ENCODE measurements around the gene BCOR. TPM values are rescaled to one million over a fixed set of nuclear protein-coding genes. Genes with fewer than 3 reads are reported as not detected.
A peak's percentile ranks its signal among the peaks of the same experiment; 100 is the strongest.

BCOR gene
- total and polyA plus RNA-seq, 2 experiments from 2014 or later, result 9.1 to 17.6 TPM

- Histone ChIP-seq H3K27me3 (replicated peaks; ENCODE audit: insufficient read depth) (no peaks in the 10 kb centered on the region), H3F3A (ENCODE audit: insufficient read depth) (no peaks in the 10 kb centered on the region), H3K4me2 (ENCODE audit: unreplicated experiment) (no peak overlapping the region), H3K79me2 (ENCODE audit: insufficient read depth) (no peaks in the 10 kb centered on the region), H3K9me3 (ENCODE audit: low read depth) (no peaks in the 10 kb centered on the region), H3K9ac (no peak overlapping the region), H2AFZ (no peak overlapping the region), H3K36me3 (ENCODE audit: low read depth) (no peaks in the 10 kb centered on the region), H4K20me1 (ENCODE audit: insufficient read depth) (no peaks in the 10 kb centered on the region), H3K4me3 (no peak overlapping the region), H3K27ac (no peak overlapping the region), H3K4me1 (ENCODE audit: insufficient read depth) (peaks cover 16% of the 10 kb centered on the region; the same call in 1 of the 2 replicates), H3K9me2 (ENCODE audit: insufficient read depth) (no peaks in the 10 kb centered on the region)
- WGBS, 2 experiments (ENCODE audit: low coverage in 1 of 2, low lambda C conversion rate in 2 of 2, missing lambda C conversion rate in 2 of 2), result 41 to 43% methylated on average over 6 of the region's 6 CpGs
- in situ Hi-C loops (cut with MboI), result no loop called here
- TF ChIP-seq EZH2phosphoT487 (IDR thresholded peaks at IDR 0.05; ENCODE audit: insufficient read depth, low read depth) (no peak), EZH2 (IDR thresholded peaks at IDR 0.05; ENCODE audit: insufficient read depth, poor library complexity, severe bottlenecking) (no peak)
- peak; percentile 79 for DNase-seq
Observed at GRCh38 chrX:40130207-40130606, 32.4 kb upstream of the BCOR start.

DNA sequence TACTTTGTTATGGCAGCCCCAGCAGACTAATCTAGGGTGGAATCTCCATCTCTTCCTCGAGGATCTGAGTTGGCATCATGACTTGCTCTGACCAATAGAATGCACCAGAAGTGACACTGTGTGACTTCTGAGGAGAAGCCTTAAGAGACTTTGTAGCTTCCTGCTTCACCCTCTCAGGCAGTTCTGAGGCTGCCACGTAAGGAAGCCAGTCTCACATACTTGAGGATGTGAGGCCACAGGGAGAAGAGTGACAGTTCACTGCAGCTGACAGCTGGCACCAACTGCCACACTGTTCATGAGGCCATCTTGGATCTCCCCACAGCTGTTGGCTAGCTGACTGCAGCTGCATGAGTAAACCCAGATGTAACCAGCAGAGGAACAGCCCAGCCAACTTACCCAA, 29.3 kb upstream of the BCOR start:
- 25 to 28% methylated on average over 2 of the region's 2 CpGs for WGBS, 2 experiments (ENCODE audit: low coverage in 1 of 2, low lambda C conversion rate in 2 of 2, missing lambda C conversion rate in 2 of 2)
- no peak overlapping the region for H3K4me3 ChIP-seq

DNA sequence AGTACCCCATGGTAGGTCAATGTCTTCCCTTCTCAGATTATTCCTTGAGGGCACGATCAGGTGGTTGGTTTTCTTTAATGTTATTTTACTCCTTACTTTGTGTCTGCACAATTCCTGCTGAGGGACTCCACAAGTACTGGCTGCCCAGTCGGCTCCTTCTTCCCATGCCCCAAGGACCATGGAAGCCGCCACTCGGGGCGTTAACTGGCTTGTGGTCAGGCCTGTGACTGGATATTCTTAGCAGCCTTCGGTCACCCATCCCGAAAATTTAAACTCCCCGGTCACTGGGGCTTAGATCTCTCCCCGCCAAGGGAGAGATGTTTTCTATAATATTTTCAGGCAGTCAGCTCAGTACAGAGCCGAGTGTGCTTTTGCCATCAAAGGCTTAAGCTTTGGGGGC, 24.7 kb upstream of the BCOR start:
- no peaks in the 10 kb centered on the region for H3K79me2 ChIP-seq (ENCODE audit: insufficient read depth)
- in situ Hi-C loops (cut with MboI), result no loop called here

More for the DNA sequence above, 29.3 kb upstream of the BCOR start:
- no peaks in the 10 kb centered on the region for H3K9me3 ChIP-seq (ENCODE audit: low read depth)
- H3K27ac ChIP-seq, result 0 out of 2 replicates have a peak overlapping the region, but pooled peaks have one; percentile 15
- no peaks in the 10 kb centered on the region for H3K27me3 ChIP-seq (replicated peaks; ENCODE audit: insufficient read depth)
- no peak overlapping the region for H2AFZ ChIP-seq
- H3K4me2 ChIP-seq (ENCODE audit: unreplicated experiment), result no peak overlapping the region
- no peaks in the 10 kb centered on the region for H3K9me2 ChIP-seq (ENCODE audit: insufficient read depth)
- H3K36me3 ChIP-seq (ENCODE audit: low read depth), result no peaks in the 10 kb centered on the region
- no peak for TF ChIP-seq EZH2phosphoT487 (IDR thresholded peaks at IDR 0.05; ENCODE audit: insufficient read depth, low read depth)
- TF ChIP-seq EZH2 (IDR thresholded peaks at IDR 0.05; ENCODE audit: insufficient read depth, poor library complexity, severe bottlenecking), result no peak
- H3K9ac ChIP-seq, result no peak overlapping the region
- in situ Hi-C loops (cut with MboI), result no loop called here
- H3K4me1 ChIP-seq (ENCODE audit: insufficient read depth), result peaks cover 6% of the 10 kb centered on the region; the same call in 1 of the 2 replicates
- peak; percentile 42 for DNase-seq
- H4K20me1 ChIP-seq (ENCODE audit: insufficient read depth), result no peaks in the 10 kb centered on the region
- H3F3A ChIP-seq (ENCODE audit: insufficient read depth), result no peaks in the 10 kb centered on the region
- H3K79me2 ChIP-seq (ENCODE audit: insufficient read depth), result no peaks in the 10 kb centered on the region

GRCh38 chrX:40121618-40122017, 23.9 kb upstream of the BCOR start:
- in situ Hi-C loops (cut with MboI), result no loop called here
- H3K9me3 ChIP-seq (ENCODE audit: low read depth), result no peaks in the 10 kb centered on the region
- no peak overlapping the region for H2AFZ ChIP-seq
- WGBS, 2 experiments (ENCODE audit: low coverage in 1 of 2, low lambda C conversion rate in 2 of 2, missing lambda C conversion rate in 2 of 2), result 96 to 100% methylated on average over 3 to 5 of the region's 5 CpGs
- no peak for TF ChIP-seq EZH2 (IDR thresholded peaks at IDR 0.05; ENCODE audit: insufficient read depth, poor library complexity, severe bottlenecking)
- no peak for TF ChIP-seq EZH2phosphoT487 (IDR thresholded peaks at IDR 0.05; ENCODE audit: insufficient read depth, low read depth)
- no peaks in the 10 kb centered on the region for H3K9me2 ChIP-seq (ENCODE audit: insufficient read depth)
- no peak for DNase-seq
- H3K4me1 ChIP-seq (ENCODE audit: insufficient read depth), result no peaks in the 10 kb centered on the region
- no peak overlapping the region for H3K9ac ChIP-seq
- no peaks in the 10 kb centered on the region for H3K79me2 ChIP-seq (ENCODE audit: insufficient read depth)
- no peak overlapping the region for H3K27ac ChIP-seq
- H3K36me3 ChIP-seq (ENCODE audit: low read depth), result no peaks in the 10 kb centered on the region
- H3F3A ChIP-seq (ENCODE audit: insufficient read depth), result no peaks in the 10 kb centered on the region
- no peak overlapping the region for H3K4me2 ChIP-seq (ENCODE audit: unreplicated experiment)
- H3K4me3 ChIP-seq, result no peak overlapping the region
- no peaks in the 10 kb centered on the region for H4K20me1 ChIP-seq (ENCODE audit: insufficient read depth)
- H3K27me3 ChIP-seq (replicated peaks; ENCODE audit: insufficient read depth), result no peaks in the 10 kb centered on the region

More for the DNA sequence above, 24.7 kb upstream of the BCOR start:
- no peaks in the 10 kb centered on the region for H3K9me2 ChIP-seq (ENCODE audit: insufficient read depth)
- no peak overlapping the region for H2AFZ ChIP-seq
- H3K9ac ChIP-seq, result no peak overlapping the region
- H3F3A ChIP-seq (ENCODE audit: insufficient read depth), result no peaks in the 10 kb centered on the region
- no peaks in the 10 kb centered on the region for H3K4me1 ChIP-seq (ENCODE audit: insufficient read depth)
- no peaks in the 10 kb centered on the region for H4K20me1 ChIP-seq (ENCODE audit: insufficient read depth)
- no peak for TF ChIP-seq EZH2 (IDR thresholded peaks at IDR 0.05; ENCODE audit: insufficient read depth, poor library complexity, severe bottlenecking)
- no peak for TF ChIP-seq EZH2phosphoT487 (IDR thresholded peaks at IDR 0.05; ENCODE audit: insufficient read depth, low read depth)
- no peak overlapping the region for H3K27ac ChIP-seq
- H3K36me3 ChIP-seq (ENCODE audit: low read depth), result no peaks in the 10 kb centered on the region
- H3K4me3 ChIP-seq, result no peak overlapping the region
- H3K9me3 ChIP-seq (ENCODE audit: low read depth), result no peaks in the 10 kb centered on the region
- no peak overlapping the region for H3K4me2 ChIP-seq (ENCODE audit: unreplicated experiment)
- no peaks in the 10 kb centered on the region for H3K27me3 ChIP-seq (replicated peaks; ENCODE audit: insufficient read depth)
- 99 to 100% methylated on average over 10 of the region's 10 CpGs for WGBS, 2 experiments (ENCODE audit: low coverage in 1 of 2, low lambda C conversion rate in 2 of 2, missing lambda C conversion rate in 2 of 2)
- DNase-seq, result no peak

Measured in GM23248 (cell line).